Endothelial cell of umbilical vein (primary cell): Measurements from ENCODE around the gene HOXA11. TPM values are rescaled to one million over a fixed set of nuclear protein-coding genes. Genes with fewer than 3 reads are reported as not detected.

Experiments used
- BruUV-seq: library from RNA; stranded (reverse); fragments of 400-500 nt; replicated peaks from 2 replicates; lab custom pipeline; 2021; lab: Mats Ljungman, UMichigan
- CTCF ChIA-PET: fragments of 300-600, 350-600 bp; sonication (Branson Sonifier 250); formaldehyde crosslinking; loops from one replicate; lab custom pipeline; 2021; ENCODE audit warnings: antibody characterized with exemption, inconsistent platforms; lab: Charles Lee
- POLR2A ChIA-PET: fragments of 300-600, 350-600 bp; sonication (Branson Sonifier 250); formaldehyde crosslinking; loops from one replicate; lab custom pipeline; 2021; ENCODE audit warnings: antibody characterized with exemption, inconsistent platforms; lab: Charles Lee
- DNase-seq: peaks from one replicate; pipeline ENCODE4 v3.0.0-alpha.2; 2011; ENCODE audit warnings: low read depth, low spot score
- FAIRE-seq: peaks from 2 replicates; lab custom pipeline; 2011; peaks lifted over from hg19 to GRCh38; lab: Jason Lieb, UNC
- H2AFZ ChIP-seq: 2 replicates; pipeline ENCODE4 v1.6.0; 2012; ENCODE audit warnings: low read depth, low read length, control low read depth, inconsistent platforms
- H3K27ac ChIP-seq: 2 replicates; pipeline ENCODE4 v1.5.1; 2011; ENCODE audit warnings: low read depth, mild to moderate bottlenecking, control low read depth, low read length, moderate library complexity; ENCODE audit not compliant: insufficient read depth
- H3K27me3 ChIP-seq, 2 experiments: 2 replicates each; pipeline versions ENCODE4 v1.6.0 to v1.6.1; 2011; ENCODE audit warnings: low read length in 2 of 2, mixed read lengths in 1 of 2; ENCODE audit not compliant: control insufficient read depth in 2 of 2, insufficient read depth in 2 of 2
- H3K36me3 ChIP-seq, 2 experiments: 2 replicates in 1 of 2; 3 replicates in 1 of 2; pipeline ENCODE4 v1.5.1; 2011; ENCODE audit warnings: low read length in 2 of 2, mild to moderate bottlenecking in 1 of 2, moderate library complexity in 1 of 2; ENCODE audit not compliant: control insufficient read depth in 2 of 2, insufficient read depth in 2 of 2; ENCODE audit errors: extremely low read depth in 1 of 2
- H3K4me1 ChIP-seq: 3 replicates; pipeline ENCODE4 v1.5.1; 2011; ENCODE audit warnings: mild to moderate bottlenecking, low read length; ENCODE audit not compliant: control insufficient read depth, insufficient read depth; ENCODE audit errors: extremely low read depth
- H3K4me2 ChIP-seq: 2 replicates; pipeline ENCODE4 v1.6.1; 2011; ENCODE audit warnings: low read length, control low read depth, mixed read lengths; ENCODE audit not compliant: insufficient read depth
- H3K4me3 ChIP-seq, 3 experiments: fragments of 200-600 bp in 1 of 3; sonication (generic), shearing (Covaris generic) in 1 of 3; replicated peaks in 1 of 3; 2 replicates each; pipeline ENCODE4 v1.5.1; 2011 to 2016; ENCODE audit warnings: control low read depth in 3 of 3, low read length in 3 of 3, mild to moderate bottlenecking in 2 of 3, inconsistent platforms in 1 of 3, low read depth in 1 of 3, moderate library complexity in 1 of 3; ENCODE audit not compliant: insufficient read depth in 1 of 3
- H3K79me2 ChIP-seq: 2 replicates; pipeline ENCODE4 v1.6.0; 2012; ENCODE audit warnings: low read length, inconsistent platforms; ENCODE audit not compliant: control insufficient read depth, insufficient read depth
- H3K9ac ChIP-seq: replicated peaks from 2 replicates; pipeline ENCODE3; 2011; ENCODE audit warnings: low read length, control low read depth; ENCODE audit not compliant: insufficient read depth; ENCODE audit errors: extremely low read depth
- H3K9me1 ChIP-seq: replicated peaks from 3 replicates; pipeline ENCODE4 v1.6.0; 2011; ENCODE audit warnings: mild to moderate bottlenecking, low read length; ENCODE audit not compliant: control insufficient read depth, insufficient read depth; ENCODE audit errors: extremely low read depth
- H3K9me3 ChIP-seq: replicated peaks from 2 replicates; pipeline ENCODE4 v1.5.1; 2012; ENCODE audit warnings: low read length, inconsistent platforms; ENCODE audit not compliant: control insufficient read depth, insufficient read depth
- H4K20me1 ChIP-seq: replicated peaks from 2 replicates; pipeline ENCODE3; 2011; ENCODE audit warnings: mild to moderate bottlenecking, low read length; ENCODE audit not compliant: control insufficient read depth, insufficient read depth; ENCODE audit errors: extremely low read depth
- CTCF ChIP-seq, 2 donors: IDR thresholded peaks; 1 replicate in 1 of 2; 2 replicates in 1 of 2; pipeline ENCODE4 v1.5.1; 2011; ENCODE audit warnings: low read length in 2 of 2, mild to moderate bottlenecking in 2 of 2, moderate library complexity in 2 of 2, control low read depth in 1 of 2, inconsistent platforms in 1 of 2, low read depth in 1 of 2; ENCODE audit not compliant: insufficient read depth in 1 of 2; ENCODE audit errors: extremely low read depth in 1 of 2
- EZH2 ChIP-seq: IDR thresholded peaks from 2 replicates; pipeline ENCODE4 v1.6.1; 2012; ENCODE audit warnings: borderline replicate concordance, low read depth, mild to moderate bottlenecking, moderate library complexity, low read length, inconsistent platforms; ENCODE audit not compliant: severe bottlenecking
- FOS ChIP-seq: IDR thresholded peaks from 2 replicates; pipeline ENCODE4 v1.6.1; 2011; ENCODE audit warnings: mild to moderate bottlenecking, low read length, moderate library complexity, borderline replicate concordance; ENCODE audit not compliant: insufficient read depth
- GATA2 ChIP-seq: IDR thresholded peaks from 2 replicates; pipeline ENCODE4 v1.7.0; 2011; ENCODE audit warnings: low read depth, mild to moderate bottlenecking, moderate library complexity, mixed read lengths, low read length; ENCODE audit not compliant: insufficient read length, insufficient read depth
- JUN ChIP-seq: IDR thresholded peaks from 2 replicates; pipeline ENCODE4 v1.6.1; 2011; ENCODE audit warnings: borderline replicate concordance, low read depth; ENCODE audit not compliant: insufficient read length, insufficient read depth
- MYC ChIP-seq: IDR thresholded peaks from one replicate; pipeline ENCODE4 v1.6.1; 2011; ENCODE audit warnings: mild to moderate bottlenecking, low read depth, low read length
- POLR2A ChIP-seq: IDR thresholded peaks from 2 replicates; pipeline ENCODE4 v1.6.1; 2012; ENCODE audit warnings: low read depth, mild to moderate bottlenecking, control low read depth, low read length
- POLR2AphosphoS5 ChIP-seq: IDR thresholded peaks from 2 replicates; pipeline ENCODE4 v1.6.1; 2012; ENCODE audit warnings: low read depth, mild to moderate bottlenecking, control low read depth, low read length, moderate library complexity; ENCODE audit not compliant: insufficient read depth
- dilution Hi-C: fragments of 300-500 bp; cut with MboI; formaldehyde crosslinking; loops from one replicate; pipeline ENCODE4 v1.15.0; 2019; ENCODE audit warnings: low sequenced_read_pairs; ENCODE audit not compliant: extremely low pct_ligation_motif_present
- intact Hi-C: fragments of 100-400 bp; cut with micrococcal nuclease; formaldehyde crosslinking; loops from one replicate; pipeline ENCODE4 v1.10.0; 2022
- polyA plus RNA-seq, 4 experiments: library from polyadenylated mRNA; depleted of rRNA in 3 of 4; stranded (reverse) in 3 of 4; unstranded in 1 of 4; fragments of >200 nt; gene quantifications; 2 replicates each; pipeline versions ENCODE4 v1.2.1 to v1.2.3, GENCODE V29; 2011 to 2012; ENCODE audit warnings: missing spikeins in 1 of 4
- total RNA-seq: library from RNA; stranded (reverse); gene quantifications from 2 replicates; pipeline ENCODE4 v1.2.3, GENCODE V29; 2021
- TF ChIP-seq, protein P1 (sequence below): IDR thresholded peaks from 2 replicates; pipeline ENCODE4 v1.6.1; 2011; ENCODE audit not compliant: insufficient read depth, insufficient read length

Gene HOXA11
- total and polyA plus RNA-seq, 2 donors (not counting 3 experiments of a cell fraction or from before 2014, with no cell fraction given), result 10.4 to 16.7 TPM

DNA sequence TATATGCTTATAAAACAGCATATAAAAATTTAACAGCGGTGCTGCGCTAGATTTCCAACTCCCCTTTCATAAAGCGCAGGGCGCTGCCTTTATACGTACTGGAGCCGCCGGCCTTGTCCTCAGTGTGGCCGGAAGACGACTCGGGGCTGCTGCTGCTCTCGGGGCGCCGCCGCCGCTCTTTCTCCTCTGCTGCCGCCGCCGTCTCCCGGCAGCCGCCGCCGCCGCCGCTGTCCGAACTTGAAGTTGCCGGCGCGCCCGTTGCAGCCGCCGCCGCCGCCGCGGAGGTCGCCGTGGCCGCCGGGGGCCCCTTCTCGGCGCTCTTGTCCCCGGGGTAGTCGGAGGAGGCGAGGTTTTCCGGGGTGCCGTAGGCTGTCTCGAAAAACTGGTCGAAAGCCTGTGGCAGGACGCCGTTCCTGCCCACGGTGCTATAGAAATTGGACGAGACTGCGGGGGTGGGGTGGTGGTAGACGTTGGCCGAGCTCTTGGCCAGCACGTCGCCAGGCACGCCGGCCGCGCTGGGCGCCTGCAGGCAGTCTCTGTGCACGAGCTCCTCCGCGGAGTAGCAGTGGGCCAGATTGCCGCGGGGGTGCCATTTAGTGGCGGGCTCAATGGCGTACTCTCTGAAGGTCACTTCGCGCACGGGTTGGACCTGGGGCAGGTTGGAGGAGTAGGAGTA, 557 bp downstream of the HOXA11 start:
- Histone ChIP-seq H3K4me1 (peaks cover 67% of the 10 kb centered on the region), H3K9me3 (no peaks in the 10 kb centered on the region), H4K20me1 (no peaks in the 10 kb centered on the region), H2AFZ (peak overlapping the region; percentile 23), H3K9ac (peak overlapping the region; percentile 88), H3K36me3 (no peaks in the 10 kb centered on the region), H3K27ac (peak overlapping the region; percentile 90), H3K4me3 (peak overlapping the region; percentile 82 to 91 (median 84)), H3K79me2 (peaks cover 75% of the 10 kb centered on the region), H3K27me3 (no peaks in the 10 kb centered on the region), H3K4me2 (peak overlapping the region; percentile 82), H3K9me1 (no peaks in the 10 kb centered on the region)
- CTCF ChIA-PET, result interaction anchor here (0.9 to 6.0 kb wide), 9 partner anchors 11 to 909 kb away, joined by 3 to 49 read pairs (median 5); partner anchors contain the start of gene HOXA10
- no peak for TF ChIP-seq CTCF (IDR thresholded peaks at IDR 0.05; ENCODE audit: extremely low read depth in 1 of 2, insufficient read depth in 1 of 2, low read depth in 1 of 2, low read length in 2 of 2)
- no peak for TF ChIP-seq GATA2
- TF ChIP-seq POLR2A, result no peak
- TF ChIP-seq MYC, result no peak
- TF ChIP-seq JUN, result no peak
- no peak for TF ChIP-seq FOS
- no peak for TF ChIP-seq POLR2AphosphoS5
- no peak for TF ChIP-seq EZH2
- TF ChIP-seq, protein P1, sequence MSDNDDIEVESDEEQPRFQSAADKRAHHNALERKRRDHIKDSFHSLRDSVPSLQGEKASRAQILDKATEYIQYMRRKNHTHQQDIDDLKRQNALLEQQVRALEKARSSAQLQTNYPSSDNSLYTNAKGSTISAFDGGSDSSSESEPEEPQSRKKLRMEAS, result no peak
- POLR2A ChIA-PET, result interaction anchor here (0.6 to 2.0 kb wide), 6 partner anchors 8 to 67 kb away, joined by 3 to 8 read pairs (median 6); no protein-coding TSS in a partner anchor
- FAIRE-seq (peak; percentile 52), DNase-seq (peak; percentile 47)
- dilution Hi-C loops, result no loop called here
- intact Hi-C loops, result loop anchor here (1.0 to 5.0 kb wide), 3 partner anchors 7 to 1327 kb away; no protein-coding TSS in a partner anchor
- BruUV-seq, result TSS peak; percentile 17
